B cell (primary cell): ENCODE measurements around the gene DYNLL2. TPM values are rescaled to one million over a fixed set of nuclear protein-coding genes. Genes with fewer than 3 reads are reported as not detected.

Experiments used
- ATAC-seq: fragments of 200-7000 bp; cut with Tn5 transposase; one replicate; pipeline ENCODE4 v1.10.0; 2021; ENCODE audit warnings: low read depth, mild to moderate bottlenecking, moderate number of reproducible peaks, moderate library complexity
- CTCF ChIA-PET: fragments of 350-600 bp; sonication (Branson Sonifier 250); formaldehyde crosslinking; loops from one replicate; lab custom pipeline; 2021; ENCODE audit warnings: antibody characterized with exemption, inconsistent platforms; lab: Charles Lee
- POLR2A ChIA-PET: fragments of 350-600 bp; sonication (Branson Sonifier 250); formaldehyde crosslinking; loops from one replicate; lab custom pipeline; 2021; ENCODE audit warnings: antibody characterized with exemption; lab: Charles Lee
- DNase-seq: peaks from one replicate; pipeline ENCODE4 v3.0.0; 2013
- H2AFZ ChIP-seq: 2 replicates; pipeline ENCODE4 v1.6.1; 2012; ENCODE audit warnings: mild to moderate bottlenecking, low read depth, low read length; ENCODE audit not compliant: insufficient read depth, poor library complexity, severe bottlenecking
- H3K27ac ChIP-seq, 2 donors: 1 replicate in 1 of 2; 2 replicates in 1 of 2; pipeline ENCODE4 v1.5.1; 2012 to 2013; ENCODE audit warnings: low read length in 2 of 2, mild to moderate bottlenecking in 2 of 2, moderate library complexity in 1 of 2
- H3K27me3 ChIP-seq, 4 experiments: fragments of 200-600 bp in 1 of 4; sonication (generic) in 1 of 4; replicated peaks in 1 of 4; 1 replicate in 2 of 4; 2 replicates in 2 of 4; pipeline versions ENCODE4 v1.6.1 to v1.7.0; 2013 to 2016; ENCODE audit warnings: low read length in 3 of 4, mild to moderate bottlenecking in 2 of 4, mixed read lengths in 1 of 4, moderate library complexity in 1 of 4; ENCODE audit not compliant: insufficient read depth in 4 of 4, control insufficient read depth in 3 of 4; ENCODE audit errors: control extremely low read depth in 1 of 4
- H3K36me3 ChIP-seq, 2 experiments: replicated peaks in 1 of 2; 1 replicate in 1 of 2; 2 replicates in 1 of 2; pipeline versions ENCODE4 v1.6.1 to v1.7.1; 2013; ENCODE audit warnings: low read length in 1 of 2; ENCODE audit not compliant: insufficient read depth in 2 of 2, control insufficient read depth in 1 of 2; ENCODE audit errors: control extremely low read depth in 1 of 2, extremely low read depth in 1 of 2
- H3K4me1 ChIP-seq, 2 donors: fragments of 200-600 bp in 1 of 2; sonication (generic) in 1 of 2; 1 replicate in 1 of 2; 2 replicates in 1 of 2; pipeline versions ENCODE4 v1.5.1 to v1.6.1; 2013 to 2017; ENCODE audit warnings: low read length in 2 of 2; ENCODE audit not compliant: control insufficient read depth in 2 of 2, insufficient read depth in 2 of 2
- H3K4me2 ChIP-seq: replicated peaks from 2 replicates; pipeline ENCODE3; 2012; ENCODE audit warnings: mild to moderate bottlenecking, low read depth, low read length; ENCODE audit not compliant: poor library complexity, severe bottlenecking
- H3K4me3 ChIP-seq, 5 experiments: fragments of 200-600 bp in 1 of 5; sonication (generic) in 1 of 5; 1 replicate in 3 of 5; 2 replicates in 2 of 5; pipeline versions ENCODE4 v1.5.1 to v1.7.0; 2011 to 2016; ENCODE audit warnings: low read length in 4 of 5, mild to moderate bottlenecking in 4 of 5, low read depth in 2 of 5, control low read depth in 1 of 5, moderate library complexity in 1 of 5; ENCODE audit not compliant: insufficient read depth in 1 of 5; ENCODE audit errors: control extremely low read depth in 1 of 5, extremely low read depth in 1 of 5
- H3K79me2 ChIP-seq: fragments of 200-600 bp; sonication (generic); one replicate; pipeline ENCODE4 v1.6.0; 2016; ENCODE audit warnings: low read length; ENCODE audit not compliant: control insufficient read depth, insufficient read depth
- H3K9ac ChIP-seq: fragments of 200-600 bp; sonication (generic); 2 replicates; pipeline ENCODE4 v1.6.1; 2017; ENCODE audit warnings: mild to moderate bottlenecking, low read length, moderate library complexity
- H3K9me3 ChIP-seq, 3 donors: one replicate each; pipeline versions ENCODE4 v1.6.1 to v1.7.1; 2013; ENCODE audit warnings: low read length in 2 of 3; ENCODE audit not compliant: control insufficient read depth in 2 of 3, insufficient read depth in 1 of 3; ENCODE audit errors: control extremely low read depth in 1 of 3
- H4K20me1 ChIP-seq: 2 replicates; pipeline ENCODE4 v1.6.0; 2012; ENCODE audit warnings: mild to moderate bottlenecking, low read length; ENCODE audit not compliant: insufficient read depth, control insufficient read depth, poor library complexity, severe bottlenecking
- H3K27ac Mint-ChIP-seq: one replicate; pipeline ENCODE4 v1.8.0; 2021; ENCODE audit warnings: mixed read lengths
- H3K27me3 Mint-ChIP-seq: one replicate; pipeline ENCODE4 v1.8.0; 2021; ENCODE audit warnings: mixed read lengths
- H3K4me1 Mint-ChIP-seq: one replicate; pipeline ENCODE4 v1.8.0; 2021; ENCODE audit warnings: mixed read lengths
- H3K4me3 Mint-ChIP-seq: one replicate; pipeline ENCODE4 v1.8.0; 2021; ENCODE audit warnings: mixed read lengths
- H3K9me3 Mint-ChIP-seq: one replicate; pipeline ENCODE4 v1.8.0; 2022; ENCODE audit warnings: mixed read lengths; ENCODE audit not compliant: insufficient read depth
- EZH2 ChIP-seq: IDR thresholded peaks from 2 replicates; pipeline ENCODE4 v1.6.1; 2012; ENCODE audit warnings: borderline replicate concordance, low read depth, mild to moderate bottlenecking, moderate library complexity, low read length; ENCODE audit not compliant: insufficient read depth, poor library complexity, severe bottlenecking
- WGBS: methylation state at CpG from one replicate; pipeline ENCODE4 v1.1.5; 2013; ENCODE audit warnings: missing lambda C conversion rate; ENCODE audit not compliant: insufficient coverage; 5-methylcytosine and 5-hydroxymethylcytosine counted together
- intact Hi-C: fragments of 100-400 bp; cut with micrococcal nuclease; formaldehyde crosslinking; loops from one replicate; pipeline ENCODE4 v1.10.0; 2022
- polyA plus RNA-seq: library from polyadenylated mRNA; depleted of rRNA; stranded (reverse); fragments of >200 nt; gene quantifications from 2 replicates; pipeline ENCODE4 v1.2.3, GENCODE V29; 2012
- total RNA-seq, 2 donors: library from RNA; stranded (reverse); fragments of 120-200 nt in 1 of 2; gene quantifications; 1 replicate in 1 of 2; 2 replicates in 1 of 2; pipeline versions ENCODE4 v1.2.3 to v1.2.4, GENCODE V29; 2013 to 2022
- TF ChIP-seq, protein P1 (sequence below): fragments of 200-600 bp; IDR thresholded peaks from one replicate; pipeline ENCODE4 v1.8.0; 2022; ENCODE audit warnings: antibody characterized with exemption, mild to moderate bottlenecking

DYNLL2 gene
- total and polyA plus RNA-seq, 2 donors (not counting 1 experiment from before 2014, with no cell fraction given) = 10.1 to 25.2 TPM

DNA sequence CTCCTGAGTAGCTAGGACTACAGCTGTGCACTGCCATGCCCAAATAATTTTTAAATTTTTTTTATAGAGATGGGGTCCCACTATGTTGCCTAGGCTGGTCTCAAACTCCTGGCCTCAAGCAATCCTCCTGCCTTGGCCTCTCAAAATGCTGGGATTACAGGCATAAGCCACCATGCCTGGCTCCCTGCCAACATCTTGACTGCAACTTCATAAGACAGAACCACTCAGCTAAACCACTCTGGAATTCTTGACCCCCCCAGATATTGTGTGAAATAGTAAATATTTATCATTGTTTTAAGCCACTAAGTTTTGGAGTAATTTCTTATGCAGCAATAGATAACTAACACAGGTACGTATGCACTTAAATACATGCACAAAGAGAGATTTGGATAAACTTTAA lies 26.0 kb downstream of the DYNLL2 start:
- Histone ChIP-seq H3K79me2 (no peaks in the 10 kb centered on the region), H2AFZ (no peak overlapping the region), H3K27me3 (peaks cover 0 to 2% (median 0%) of the 10 kb centered on the region in 4 experiments), H3K4me3 (no peak overlapping the region), H3K27ac (no peak overlapping the region), H3K9ac (no peak overlapping the region), H3K4me1 (no peaks in the 10 kb centered on the region), H4K20me1 (no peaks in the 10 kb centered on the region), H3K9me3 (no peaks in the 10 kb centered on the region), H3K4me2 (no peak overlapping the region), H3K36me3 (no peaks in the 10 kb centered on the region)
- CTCF ChIA-PET = interaction anchor here (0.8 to 7.6 kb wide), 3 partner anchors 84 to 251 kb away, joined by 3 to 118 read pairs (median 7); no protein-coding TSS in a partner anchor
- no peaks in the 10 kb centered on the region for H3K4me1 Mint-ChIP-seq
- ATAC-seq (no peak), DNase-seq (no peak)
- no CpG with 5 or more reads among the region's 1 CpG for WGBS
- POLR2A ChIA-PET = no interaction called here
- no peaks in the 10 kb centered on the region for H3K9me3 Mint-ChIP-seq
- TF ChIP-seq EZH2 = no peak
- TF ChIP-seq, protein P1, sequence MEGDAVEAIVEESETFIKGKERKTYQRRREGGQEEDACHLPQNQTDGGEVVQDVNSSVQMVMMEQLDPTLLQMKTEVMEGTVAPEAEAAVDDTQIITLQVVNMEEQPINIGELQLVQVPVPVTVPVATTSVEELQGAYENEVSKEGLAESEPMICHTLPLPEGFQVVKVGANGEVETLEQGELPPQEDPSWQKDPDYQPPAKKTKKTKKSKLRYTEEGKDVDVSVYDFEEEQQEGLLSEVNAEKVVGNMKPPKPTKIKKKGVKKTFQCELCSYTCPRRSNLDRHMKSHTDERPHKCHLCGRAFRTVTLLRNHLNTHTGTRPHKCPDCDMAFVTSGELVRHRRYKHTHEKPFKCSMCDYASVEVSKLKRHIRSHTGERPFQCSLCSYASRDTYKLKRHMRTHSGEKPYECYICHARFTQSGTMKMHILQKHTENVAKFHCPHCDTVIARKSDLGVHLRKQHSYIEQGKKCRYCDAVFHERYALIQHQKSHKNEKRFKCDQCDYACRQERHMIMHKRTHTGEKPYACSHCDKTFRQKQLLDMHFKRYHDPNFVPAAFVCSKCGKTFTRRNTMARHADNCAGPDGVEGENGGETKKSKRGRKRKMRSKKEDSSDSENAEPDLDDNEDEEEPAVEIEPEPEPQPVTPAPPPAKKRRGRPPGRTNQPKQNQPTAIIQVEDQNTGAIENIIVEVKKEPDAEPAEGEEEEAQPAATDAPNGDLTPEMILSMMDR = no peak
- no peak overlapping the region for H3K4me3 Mint-ChIP-seq
- peaks cover 17% of the 10 kb centered on the region for H3K27me3 Mint-ChIP-seq
- intact Hi-C loops = no loop called here
- no peak overlapping the region for H3K27ac Mint-ChIP-seq

DNA sequence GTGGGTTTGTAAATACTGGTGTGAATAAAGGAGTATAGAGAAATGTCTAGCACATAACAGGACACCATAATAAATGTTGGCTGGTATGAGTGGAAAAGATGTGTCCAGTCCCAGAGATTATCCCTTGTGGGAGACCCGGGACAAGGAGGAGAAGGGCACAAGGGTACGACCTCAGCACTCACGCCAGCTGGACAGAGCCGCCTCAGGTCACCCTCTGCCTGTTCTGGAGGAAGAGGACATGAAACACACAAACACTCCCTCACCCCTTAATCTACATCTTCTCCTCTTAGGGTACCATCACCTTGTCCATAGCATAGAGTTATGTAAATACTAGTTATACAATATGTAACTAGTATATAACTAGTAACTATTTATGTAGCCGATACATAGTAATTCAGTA lies 26.8 kb downstream of the DYNLL2 start:
- ChIA-PET CTCF (interaction anchor here (7.6 kb wide), 1 partner anchor 252 kb away, joined by 118 read pairs; no protein-coding TSS in a partner anchor), POLR2A (no interaction called here)
- Mint-ChIP-seq H3K9me3 (no peaks in the 10 kb centered on the region), H3K4me3 (no peak overlapping the region), H3K4me1 (no peaks in the 10 kb centered on the region), H3K27me3 (peaks cover 25% of the 10 kb centered on the region), H3K27ac (no peak overlapping the region)
- no peak overlapping the region for H2AFZ ChIP-seq
- H3K4me1 ChIP-seq = no peaks in the 10 kb centered on the region
- intact Hi-C loops = loop anchor here (5.0 kb wide), 1 partner anchor 868 kb away; no protein-coding TSS in a partner anchor
- ATAC-seq (no peak), DNase-seq (no peak)
- no peak overlapping the region for H3K9ac ChIP-seq
- no peaks in the 10 kb centered on the region for H3K9me3 ChIP-seq
- no peak overlapping the region for H3K4me2 ChIP-seq
- H3K36me3 ChIP-seq = no peaks in the 10 kb centered on the region
- no peak for TF ChIP-seq EZH2
- TF ChIP-seq, protein P1 = no peak
- WGBS = no CpG with 5 or more reads among the region's 5 CpGs
- H3K27ac ChIP-seq = no peak overlapping the region
- H4K20me1 ChIP-seq = no peaks in the 10 kb centered on the region
- no peak overlapping the region for H3K4me3 ChIP-seq
- H3K79me2 ChIP-seq = no peaks in the 10 kb centered on the region
- peaks cover 0 to 5% (median 0%) of the 10 kb centered on the region in 4 experiments for H3K27me3 ChIP-seq
